ENCODE data around the gene MARCHF9. TPM values are rescaled to one million over a fixed set of nuclear protein-coding genes. Genes with fewer than 3 reads are reported as not detected.

The MARCHF9 gene
- total RNA-seq, 1 donor from 2014 or later, result 19.2 TPM

GRCh38 chr12:57739914-57740538 lies 14.9 kb upstream of the MARCHF9 start:
- Mint-ChIP-seq H3K27me3 (ENCODE audit: unreplicated experiment) (peaks cover 52% of the 10 kb centered on the region), H3K4me1 (ENCODE audit: unreplicated experiment) (peaks cover 30% of the 10 kb centered on the region), H3K4me3 (ENCODE audit: unreplicated experiment) (no peak overlapping the region), H3K9me3 (ENCODE audit: unreplicated experiment) (no peaks in the 10 kb centered on the region), H3K36me3 (ENCODE audit: unreplicated experiment) (no peaks in the 10 kb centered on the region), H3K27ac (ENCODE audit: unreplicated experiment) (no peak overlapping the region)
- DNase-seq (ENCODE audit: extremely low spot score, unreplicated experiment), result no peak
- TF ChIP-seq CTCF (IDR thresholded peaks at IDR 0.05), result no peak

- H3K27me3 Mint-ChIP-seq (ENCODE audit: unreplicated experiment), result peaks cover 46% of the 10 kb centered on the region
- no peak for TF ChIP-seq CTCF (IDR thresholded peaks at IDR 0.05)
- H3K4me1 Mint-ChIP-seq (ENCODE audit: unreplicated experiment), result peaks cover 29% of the 10 kb centered on the region
- H3K27ac Mint-ChIP-seq (ENCODE audit: unreplicated experiment), result no peak overlapping the region
- H3K4me3 Mint-ChIP-seq (ENCODE audit: unreplicated experiment), result no peak overlapping the region
- no peaks in the 10 kb centered on the region for H3K9me3 Mint-ChIP-seq (ENCODE audit: unreplicated experiment)
- no peaks in the 10 kb centered on the region for H3K36me3 Mint-ChIP-seq (ENCODE audit: unreplicated experiment)
- no peak for DNase-seq (ENCODE audit: extremely low spot score, unreplicated experiment)
Observed at GRCh38 chr12:57740656-57741412, 14.1 kb upstream of the MARCHF9 start.

DNA sequence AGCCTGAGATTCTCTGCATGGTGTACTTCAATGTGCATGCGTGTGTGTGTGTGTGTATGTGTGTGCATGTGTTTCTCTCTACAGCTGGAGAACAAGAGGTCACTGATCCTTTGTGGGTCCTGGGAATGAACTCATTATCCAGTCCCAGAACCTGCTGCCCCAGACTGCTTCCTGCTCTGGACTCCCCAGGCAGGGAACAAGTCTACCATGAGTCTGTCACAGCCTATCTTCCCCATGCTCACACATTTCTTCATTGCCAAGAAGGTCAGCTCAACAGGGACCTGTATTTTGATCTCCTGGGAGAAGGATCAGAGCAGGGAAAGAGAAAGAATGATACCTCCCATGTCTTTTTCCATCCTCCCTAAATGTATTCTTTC lies 13.5 kb upstream of the MARCHF9 start:
- Mint-ChIP-seq H3K36me3 (ENCODE audit: unreplicated experiment) (peaks cover 4% of the 10 kb centered on the region), H3K4me1 (ENCODE audit: unreplicated experiment) (peaks cover 30% of the 10 kb centered on the region), H3K27me3 (ENCODE audit: unreplicated experiment) (peaks cover 42% of the 10 kb centered on the region), H3K4me3 (ENCODE audit: unreplicated experiment) (no peak overlapping the region), H3K9me3 (ENCODE audit: unreplicated experiment) (no peaks in the 10 kb centered on the region), H3K27ac (ENCODE audit: unreplicated experiment) (no peak overlapping the region)
- no peak for TF ChIP-seq CTCF (IDR thresholded peaks at IDR 0.05)
- no peak for DNase-seq (ENCODE audit: extremely low spot score, unreplicated experiment)

GRCh38 chr12:57741844-57742738 lies 12.8 kb upstream of the MARCHF9 start:
- DNase-seq (ENCODE audit: extremely low spot score, unreplicated experiment), result no peak
- H3K9me3 Mint-ChIP-seq (ENCODE audit: unreplicated experiment), result no peaks in the 10 kb centered on the region
- H3K4me3 Mint-ChIP-seq (ENCODE audit: unreplicated experiment), result no peak overlapping the region
- H3K27ac Mint-ChIP-seq (ENCODE audit: unreplicated experiment), result no peak overlapping the region
- H3K4me1 Mint-ChIP-seq (ENCODE audit: unreplicated experiment), result peaks cover 24% of the 10 kb centered on the region
- TF ChIP-seq CTCF (IDR thresholded peaks at IDR 0.05), result no peak
- peaks cover 35% of the 10 kb centered on the region for H3K27me3 Mint-ChIP-seq (ENCODE audit: unreplicated experiment)
- peaks cover 6% of the 10 kb centered on the region for H3K36me3 Mint-ChIP-seq (ENCODE audit: unreplicated experiment)
